ENCODE measurements around the gene ADCY1.

The ADCY1 gene

GRCh38 chr7:45650404-45651394 is 76.5 kb downstream of the ADCY1 start:
- no peak for DNase-seq (ENCODE audit: low spot score)

- DNase-seq (ENCODE audit: low spot score) = no peak
These were observed 77.4 kb downstream of the ADCY1 start for GRCh38 chr7:45651540-45651939.

GRCh38 chr7:45652630-45653029 is 78.5 kb downstream of the ADCY1 start:
- no peak for DNase-seq (ENCODE audit: low spot score)

GRCh38 chr7:45653209-45653907 is 79.2 kb downstream of the ADCY1 start:
- no peak for DNase-seq (ENCODE audit: low spot score)

GRCh38 chr7:45654341-45654740 is 80.2 kb downstream of the ADCY1 start:
- DNase-seq (ENCODE audit: low spot score) = no peak

- no peak for DNase-seq (ENCODE audit: low spot score)
These were observed 81.4 kb downstream of the ADCY1 start for GRCh38 chr7:45655539-45655938.

GRCh38 chr7:45656431-45656830 is 82.3 kb downstream of the ADCY1 start:
- DNase-seq (ENCODE audit: low spot score) = no peak

- DNase-seq (ENCODE audit: low spot score) = no peak
These were observed 83.1 kb downstream of the ADCY1 start for GRCh38 chr7:45657136-45657889.

- DNase-seq (ENCODE audit: low spot score) = no peak
These were observed 83.9 kb downstream of the ADCY1 start for GRCh38 chr7:45657890-45658715.

- DNase-seq (ENCODE audit: low spot score) = no peak
These were observed 84.7 kb downstream of the ADCY1 start for GRCh38 chr7:45658716-45659495.

GRCh38 chr7:45659496-45660139 is 85.5 kb downstream of the ADCY1 start:
- no peak for DNase-seq (ENCODE audit: low spot score)

- DNase-seq (ENCODE audit: low spot score) = no peak
These were observed 86.2 kb downstream of the ADCY1 start for GRCh38 chr7:45660201-45660900.

- no peak for DNase-seq (ENCODE audit: low spot score)
These were observed 86.7 kb downstream of the ADCY1 start for GRCh38 chr7:45660901-45661211.

- no peak for DNase-seq (ENCODE audit: low spot score)
These were observed 87.3 kb downstream of the ADCY1 start for GRCh38 chr7:45661302-45661995.

- no peak for DNase-seq (ENCODE audit: low spot score)
These were observed 87.8 kb downstream of the ADCY1 start for GRCh38 chr7:45662018-45662417.

GRCh38 chr7:45662540-45663166 is 88.5 kb downstream of the ADCY1 start:
- DNase-seq (ENCODE audit: low spot score) = no peak

- DNase-seq (ENCODE audit: low spot score) = peak; percentile 43
These were observed 89.2 kb downstream of the ADCY1 start for GRCh38 chr7:45663167-45663921.
